ENCODE measurements around the gene IRF4.
"Not testable (repeated sequence)": the region's sequence is repeated elsewhere in the genome, so short reads cannot be mapped to it uniquely, and the experiment has no call there.

DNA sequence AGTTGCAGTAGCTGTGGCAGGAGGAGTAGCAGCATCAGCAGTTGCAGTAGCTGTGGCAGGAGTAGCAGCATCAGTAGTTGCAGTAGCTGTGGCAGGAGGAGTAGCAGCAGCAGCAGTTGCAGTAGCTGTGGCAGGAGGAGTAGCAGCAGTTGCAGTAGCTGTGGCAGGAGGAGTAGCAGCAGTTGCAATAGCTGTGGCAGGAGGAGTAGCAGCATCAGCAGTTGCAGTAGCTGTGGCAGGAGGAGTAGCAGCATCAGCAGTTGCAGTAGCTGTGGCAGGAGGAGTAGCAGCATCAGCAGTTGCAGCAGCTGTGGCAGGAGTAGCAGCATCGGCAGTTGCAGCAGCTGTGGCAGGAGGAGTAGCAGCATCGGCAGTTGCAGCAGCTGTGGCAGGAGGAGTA is 19.7 kb upstream of the IRF4 start:
- not testable (repeated sequence) for TF ChIP-seq CTCF (IDR thresholded peaks at IDR 0.05 in 4 of 5, conservative IDR thresholded peaks at IDR 0.05 in 1 of 5); POLR2A (IDR thresholded peaks at IDR 0.05)

Measured in gastrocnemius medialis (tissue), 4 donors.